HS-5 (cell line): ENCODE data around the gene ST6GALNAC1.
"Not testable (repeated sequence)": the region's sequence is repeated elsewhere in the genome, so short reads cannot be mapped to it uniquely, and the experiment has no call there.

Experiments
- DNase-seq: peaks from one replicate; pipeline ENCODE4 v3.0.0-alpha.2; 2012; ENCODE audit warnings: low read depth

Gene ST6GALNAC1

DNA sequence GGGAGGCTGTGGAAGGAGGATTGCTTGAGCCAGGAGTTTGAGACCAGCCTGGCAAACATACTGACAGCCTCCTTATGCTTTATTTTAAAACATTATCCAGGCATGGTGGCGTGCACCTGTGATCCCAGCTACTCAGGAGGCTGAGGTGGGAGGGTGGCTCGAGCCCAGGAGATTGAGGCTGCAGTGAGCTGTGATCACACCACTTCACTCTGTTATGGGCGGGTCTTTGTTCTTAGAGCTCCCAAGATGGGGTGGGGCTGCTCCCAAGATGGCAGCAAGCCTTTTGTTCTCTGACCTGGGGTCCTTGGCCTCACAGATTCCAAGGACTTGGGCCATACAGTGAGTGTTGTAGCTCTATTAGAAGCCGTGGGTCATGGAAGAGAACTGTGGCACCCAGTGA is 31.8 kb downstream of the ST6GALNAC1 start:
- no peak for DNase-seq

DNA sequence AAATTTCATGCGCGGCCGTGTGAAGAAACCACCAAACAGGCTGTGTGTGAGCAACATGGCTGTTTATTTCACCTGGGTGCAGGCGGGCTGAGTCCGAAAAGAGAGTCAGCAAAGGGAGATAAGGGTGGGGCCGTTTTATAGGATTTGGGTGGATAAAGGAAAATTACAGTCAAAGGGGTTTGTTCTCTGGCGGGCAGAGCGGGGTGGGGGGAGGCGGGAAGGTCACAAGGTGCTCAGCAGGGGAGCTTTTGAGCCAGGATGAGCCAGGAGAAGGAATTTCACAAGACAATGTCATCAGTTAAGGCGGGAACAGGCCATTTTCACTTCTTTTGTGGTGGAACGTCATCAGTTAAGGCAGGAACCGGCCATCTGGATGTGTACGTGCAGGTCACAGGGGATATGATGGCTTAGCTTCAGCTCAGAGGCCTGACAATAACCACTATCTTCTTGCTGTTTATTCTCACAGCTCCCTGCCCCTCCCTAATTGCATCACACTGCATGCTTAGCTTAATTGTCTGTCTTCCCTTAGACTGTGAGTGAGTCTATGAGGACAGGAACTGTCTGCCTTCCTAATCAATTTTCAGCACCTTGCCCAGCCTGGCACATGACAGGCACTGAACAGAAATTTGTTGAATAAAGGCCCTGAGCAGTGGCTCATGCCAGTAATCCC is 32.3 kb downstream of the ST6GALNAC1 start:
- DNase-seq: not testable (repeated sequence)

DNA sequence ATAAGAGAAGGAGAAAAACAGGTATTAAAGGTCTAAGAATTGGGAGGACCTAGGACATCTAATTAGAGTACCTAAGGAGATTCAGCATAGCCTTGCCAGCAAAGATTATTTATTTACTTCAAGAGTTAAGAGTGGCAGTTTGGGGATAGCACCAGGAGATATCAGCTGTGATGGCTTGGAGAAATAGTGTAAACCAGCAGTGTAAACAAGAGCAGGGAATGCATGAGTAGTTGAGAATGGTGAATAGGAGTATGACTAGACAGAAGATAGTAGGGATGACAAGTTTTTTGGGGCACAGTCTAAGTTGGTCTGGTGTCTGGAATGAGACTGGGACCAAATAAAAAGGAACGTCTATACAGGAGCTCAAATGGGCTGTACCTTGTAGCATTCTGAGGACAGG is 36.9 kb downstream of the ST6GALNAC1 start:
- DNase-seq: not testable (repeated sequence)

GRCh38 chr17:76601065-76601464 is 42.5 kb downstream of the ST6GALNAC1 start:
- no peak for DNase-seq

GRCh38 chr17:76599694-76600460 is 43.7 kb downstream of the ST6GALNAC1 start:
- no peak for DNase-seq

- no peak for DNase-seq
These were observed 45.5 kb downstream of the ST6GALNAC1 start for GRCh38 chr17:76598004-76598439.

- no peak for DNase-seq
These were observed 46.2 kb downstream of the ST6GALNAC1 start for GRCh38 chr17:76597156-76598003.

- no peak for DNase-seq
These were observed 48.9 kb downstream of the ST6GALNAC1 start for GRCh38 chr17:76594690-76595089.

- DNase-seq: no peak
These were observed 49.6 kb downstream of the ST6GALNAC1 start for GRCh38 chr17:76593959-76594358.

DNA sequence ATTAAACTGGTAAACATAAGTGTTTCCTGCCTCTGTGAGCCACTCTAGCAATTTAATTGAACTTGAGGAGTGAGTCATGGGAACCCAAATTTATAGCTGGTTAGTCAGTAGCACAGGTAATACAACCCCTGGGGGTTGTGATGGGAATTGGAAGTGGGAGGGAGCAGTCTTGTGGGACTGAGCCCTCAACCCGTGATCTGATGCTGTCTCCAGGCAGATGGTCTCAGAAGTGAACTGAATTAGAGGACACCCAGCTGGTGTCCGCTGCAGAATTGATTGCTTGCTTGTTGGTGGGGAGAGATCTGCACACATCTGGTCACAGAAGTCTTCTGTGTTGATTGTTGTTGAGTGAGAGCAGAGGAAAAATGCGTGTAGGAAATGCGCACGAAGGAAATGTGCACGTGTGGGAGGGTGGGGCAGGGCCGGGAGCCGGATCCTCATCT is 50.2 kb downstream of the ST6GALNAC1 start:
- DNase-seq: no peak

- DNase-seq: no peak
These were observed 55.4 kb downstream of the ST6GALNAC1 start for GRCh38 chr17:76588182-76588581.

DNA sequence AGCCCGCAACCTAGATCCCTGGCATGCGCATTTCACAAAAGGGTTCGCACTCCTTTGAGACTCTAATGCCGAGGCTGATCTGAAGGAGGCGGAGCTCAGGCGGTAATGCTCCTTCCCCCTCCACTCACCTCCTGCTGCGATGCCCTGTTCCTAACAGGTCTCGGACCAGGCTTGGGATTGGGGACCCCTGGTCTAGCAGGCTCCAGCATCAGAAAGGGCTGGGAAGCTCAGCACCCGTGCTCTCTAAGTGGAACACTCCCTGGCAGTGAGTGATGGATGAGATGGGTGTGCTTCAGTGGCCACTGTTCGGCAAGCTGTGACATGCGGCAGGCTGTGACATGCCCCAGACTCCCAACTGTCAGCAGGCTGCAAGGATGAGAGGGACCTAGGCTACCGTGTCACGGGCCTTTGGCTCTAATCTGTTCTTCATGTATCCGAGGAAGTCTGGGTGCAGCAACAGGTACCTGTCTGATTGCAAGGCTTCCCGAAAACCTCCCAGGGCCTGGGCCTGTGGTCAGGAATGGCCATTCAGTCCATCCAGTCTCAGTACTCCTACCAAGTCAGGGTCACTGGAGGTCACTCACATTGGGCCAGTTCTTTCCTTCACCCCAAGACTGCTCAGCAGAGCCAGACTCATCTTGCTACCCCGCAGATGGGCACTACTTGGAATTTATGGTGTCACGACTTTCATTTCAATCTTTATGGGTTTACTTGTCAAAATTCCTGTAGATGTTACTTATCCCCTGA is 56.6 kb downstream of the ST6GALNAC1 start:
- DNase-seq: no peak

DNA sequence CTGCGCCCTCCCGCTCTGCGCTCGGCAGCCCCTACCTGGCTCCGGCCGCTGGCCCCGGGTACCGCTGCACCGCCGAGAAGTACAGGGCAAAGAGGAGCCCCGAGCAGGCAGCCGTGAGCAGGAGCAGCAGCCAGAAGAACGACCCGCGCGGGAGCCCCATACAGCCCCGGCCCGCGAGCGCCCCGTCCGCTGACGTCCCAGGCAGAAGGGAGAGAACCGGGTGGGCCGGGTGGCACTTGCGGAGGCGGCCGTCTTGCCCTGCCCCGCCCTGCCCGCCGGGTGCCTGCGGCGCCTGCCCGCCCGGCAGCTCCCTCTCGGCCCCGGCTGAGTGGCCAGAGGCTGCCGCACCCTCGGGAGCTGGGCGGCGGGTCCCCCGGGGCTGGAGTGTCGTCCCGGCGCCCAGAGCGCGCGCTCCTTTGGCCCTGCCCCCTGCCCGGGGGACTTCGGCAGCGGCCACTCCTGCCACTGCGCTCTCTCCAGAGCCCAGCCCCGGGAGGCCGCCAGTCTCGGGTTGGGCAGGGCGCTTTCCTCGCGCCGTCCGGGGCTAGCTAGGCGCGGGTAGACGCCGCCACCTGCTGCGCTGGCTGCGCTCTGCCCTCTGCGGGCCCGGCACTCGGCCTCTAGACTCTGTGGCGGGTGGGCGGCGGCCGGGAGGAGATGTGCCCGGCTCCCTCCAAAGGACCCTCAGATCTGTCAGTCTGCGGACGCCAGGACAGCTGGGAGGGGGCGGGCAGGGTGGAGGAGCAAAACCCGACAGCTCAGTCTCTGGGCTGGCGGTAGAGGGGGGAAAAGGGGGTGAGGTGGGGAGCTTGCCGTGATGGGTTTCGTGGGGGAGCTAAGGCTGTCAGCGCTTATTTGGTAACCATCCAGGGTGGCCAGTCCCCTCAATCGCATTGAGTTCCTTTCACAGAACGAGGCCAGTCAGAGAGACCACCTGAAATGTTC is 57.6 kb downstream of the ST6GALNAC1 start, which contains the start of gene ST6GALNAC2:
TSS of gene ST6GALNAC2 (minus strand) at position 212 of the 945 bp plus-strand sequence. CDS start at position 160, 52 bp downstream.
- no peak for DNase-seq

DNA sequence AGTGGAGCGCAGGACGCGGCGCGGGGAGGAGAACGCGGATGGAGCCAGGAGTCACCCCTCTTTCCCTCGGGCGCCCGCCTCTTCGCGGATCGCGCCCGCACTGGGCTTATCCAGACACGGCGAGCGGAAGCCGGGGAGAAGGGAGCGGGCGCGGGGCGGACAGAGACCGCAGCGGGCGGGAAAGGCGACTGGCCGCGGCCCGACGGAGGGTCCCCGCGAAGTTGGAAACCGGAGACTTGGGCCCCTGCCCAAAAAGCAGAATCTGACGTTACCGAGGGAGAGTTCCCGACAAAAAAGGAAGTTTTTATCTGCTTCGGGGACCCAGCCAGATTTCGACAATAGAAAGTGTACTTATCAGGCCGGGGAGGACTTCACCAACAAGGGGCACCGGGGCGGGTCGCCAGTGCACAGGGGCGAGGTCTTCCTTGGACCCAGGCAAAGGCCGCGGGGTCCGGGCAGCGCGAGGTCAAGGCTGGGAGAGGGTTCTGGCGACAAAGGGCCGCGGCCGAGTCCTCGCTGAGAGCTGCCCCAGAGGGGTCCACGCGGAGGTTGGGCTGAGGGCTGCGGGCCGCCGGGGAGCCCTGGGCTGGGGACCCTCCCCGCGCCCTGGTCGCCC is 58.4 kb downstream of the ST6GALNAC1 start:
- no peak for DNase-seq

DNA sequence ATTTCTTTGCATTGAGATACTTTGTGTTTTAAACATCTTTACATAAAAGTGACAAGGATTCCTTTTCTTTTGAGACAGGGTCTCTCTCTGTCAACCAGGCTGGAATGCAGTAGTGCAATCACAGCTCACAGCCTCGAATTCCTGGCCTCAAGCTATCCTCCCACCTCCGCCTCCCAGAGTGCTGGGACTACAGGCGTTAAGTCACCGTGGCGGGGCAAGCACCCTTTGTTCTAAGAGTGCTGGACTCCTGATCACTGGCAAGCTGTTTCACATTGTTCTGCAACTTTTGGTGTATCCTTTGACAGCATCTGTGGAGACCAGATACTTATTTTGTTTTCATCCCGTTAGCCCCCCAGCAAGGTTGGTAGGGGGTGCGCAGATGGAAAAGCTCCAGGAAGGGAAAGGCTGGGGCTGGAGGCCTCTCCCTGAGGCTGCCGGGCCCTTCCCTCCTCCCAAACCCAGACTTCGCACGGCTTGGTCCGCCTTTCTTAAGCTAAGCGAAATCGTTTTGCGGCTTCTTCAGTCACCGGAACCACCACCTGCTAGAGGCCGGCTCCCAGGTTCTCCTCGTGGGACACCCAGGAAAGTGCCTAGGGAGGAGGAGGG is 59.0 kb downstream of the ST6GALNAC1 start:
- no peak for DNase-seq

- DNase-seq: no peak
These were observed 60.9 kb downstream of the ST6GALNAC1 start for GRCh38 chr17:76582660-76583059.

GRCh38 chr17:76581515-76581914 is 62.0 kb downstream of the ST6GALNAC1 start:
- DNase-seq: no peak

DNA sequence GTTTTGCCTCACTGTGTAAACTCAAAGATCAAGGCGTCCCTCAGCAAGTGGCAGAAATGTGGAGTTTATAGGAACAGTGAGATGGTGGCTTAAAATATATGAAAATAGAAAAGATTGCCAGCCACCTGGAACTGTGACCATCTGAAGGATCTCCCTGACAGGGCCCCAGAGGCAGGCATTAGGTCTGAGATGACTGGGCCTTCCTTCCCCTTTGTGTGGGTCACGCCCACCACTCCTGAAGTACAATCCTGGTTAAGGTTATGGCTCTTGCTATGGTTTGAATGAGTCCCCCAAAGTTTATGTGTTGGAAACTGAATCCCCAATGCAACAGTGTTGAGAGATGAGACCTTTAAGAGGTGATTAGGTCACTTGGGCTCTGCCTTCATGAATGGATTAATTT is 64.3 kb downstream of the ST6GALNAC1 start:
- DNase-seq: no peak

DNA sequence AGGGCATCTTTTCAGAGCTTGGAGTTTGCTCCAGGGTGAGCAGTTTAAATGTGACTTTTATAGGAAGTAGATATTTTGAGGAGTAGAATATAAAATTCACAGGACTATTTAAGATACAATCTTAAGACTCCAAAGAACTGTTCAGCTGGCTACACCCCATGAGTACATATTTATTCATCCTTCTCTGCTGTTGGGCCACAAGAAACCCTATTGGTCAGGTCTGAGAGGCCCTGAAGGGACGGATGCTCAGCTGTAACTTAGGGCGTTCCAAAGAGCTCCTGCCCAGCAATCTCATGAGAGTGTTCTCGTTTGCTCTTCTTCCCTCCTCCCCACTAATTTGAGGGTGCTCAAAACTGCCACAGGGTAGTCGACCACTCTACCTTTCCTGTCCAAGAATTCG is 65.2 kb downstream of the ST6GALNAC1 start:
- no peak for DNase-seq

- DNase-seq: no peak
These were observed 65.7 kb downstream of the ST6GALNAC1 start for GRCh38 chr17:76577876-76578275.
